ENCODE measurements around the gene CLDN6. TPM values are rescaled to one million over a fixed set of nuclear protein-coding genes. Genes with fewer than 3 reads are reported as not detected.

Gene CLDN6
- total and polyA plus RNA-seq, 2 of the 13 experiments (the other 11 are each of a cell fraction or from before 2014, with no cell fraction given): 5.9 to 7.6 TPM

DNA sequence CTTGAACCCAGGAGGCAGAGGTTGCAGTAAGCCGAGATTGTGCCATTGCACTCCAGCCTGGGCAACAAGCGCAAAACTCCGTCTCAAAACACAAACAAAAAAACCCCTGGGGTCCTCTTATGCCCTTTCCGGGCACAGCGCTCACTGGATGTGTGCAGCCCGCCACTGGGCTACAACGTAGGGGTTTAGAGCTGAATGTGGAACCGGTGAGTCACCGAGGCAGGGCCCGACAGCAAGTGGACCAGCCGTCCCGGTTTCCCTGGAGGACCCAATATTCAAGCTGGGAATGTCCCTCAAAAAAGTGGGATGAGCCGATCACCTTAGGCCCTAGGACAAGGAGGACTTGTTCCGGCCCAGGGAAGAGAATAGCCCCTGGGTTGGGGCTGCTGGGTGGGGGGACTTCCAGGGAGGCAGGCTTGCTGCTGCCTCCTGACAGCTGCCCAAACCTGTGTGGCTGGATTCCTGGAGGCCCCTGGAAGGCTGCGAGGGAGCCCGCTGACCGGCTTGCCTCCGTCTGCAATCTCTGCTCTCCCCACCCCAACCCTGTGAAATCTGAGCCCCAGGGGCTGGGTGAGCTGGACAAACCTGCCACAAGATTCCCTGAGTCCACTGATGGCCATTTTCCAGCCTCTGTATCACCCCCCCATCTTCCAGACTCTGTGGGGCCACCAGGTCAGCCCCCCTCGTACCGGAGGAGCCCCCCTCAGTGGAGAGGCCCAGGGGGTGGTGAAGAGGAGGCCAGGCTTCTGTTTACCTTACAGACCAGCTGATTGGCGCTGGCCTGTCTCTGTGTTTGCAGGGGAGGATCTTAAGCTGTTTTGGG lies 8.2 kb downstream of the CLDN6 start (continued):
- no peak for TF ChIP-seq ZBTB49 (CRISPR knock-in tag; IDR thresholded peaks at IDR 0.05; ENCODE audit: borderline replicate concordance)
- peak; percentile 43 for TF ChIP-seq FOSL2 (CRISPR knock-in tag; IDR thresholded peaks at IDR 0.05)
- no peak for TF ChIP-seq ZNF124 (CRISPR knock-in tag; IDR thresholded peaks at IDR 0.05)
- TF ChIP-seq, protein P1, sequence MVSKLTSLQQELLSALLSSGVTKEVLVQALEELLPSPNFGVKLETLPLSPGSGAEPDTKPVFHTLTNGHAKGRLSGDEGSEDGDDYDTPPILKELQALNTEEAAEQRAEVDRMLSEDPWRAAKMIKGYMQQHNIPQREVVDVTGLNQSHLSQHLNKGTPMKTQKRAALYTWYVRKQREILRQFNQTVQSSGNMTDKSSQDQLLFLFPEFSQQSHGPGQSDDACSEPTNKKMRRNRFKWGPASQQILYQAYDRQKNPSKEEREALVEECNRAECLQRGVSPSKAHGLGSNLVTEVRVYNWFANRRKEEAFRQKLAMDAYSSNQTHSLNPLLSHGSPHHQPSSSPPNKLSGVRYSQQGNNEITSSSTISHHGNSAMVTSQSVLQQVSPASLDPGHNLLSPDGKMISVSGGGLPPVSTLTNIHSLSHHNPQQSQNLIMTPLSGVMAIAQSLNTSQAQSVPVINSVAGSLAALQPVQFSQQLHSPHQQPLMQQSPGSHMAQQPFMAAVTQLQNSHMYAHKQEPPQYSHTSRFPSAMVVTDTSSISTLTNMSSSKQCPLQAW (CRISPR knock-in tag; IDR thresholded peaks at IDR 0.05): peak; percentile 48; the same call in 1 of the 2 replicates
- TF ChIP-seq TSC22D2 (CRISPR knock-in tag; IDR thresholded peaks at IDR 0.05; ENCODE audit: borderline replicate concordance): no peak
- TF ChIP-seq MEF2D (CRISPR knock-in tag; IDR thresholded peaks at IDR 0.05): no peak
- no peak for TF ChIP-seq CCDC6 (CRISPR knock-in tag; IDR thresholded peaks at IDR 0.05)
- TF ChIP-seq KLF6 (CRISPR knock-in tag; IDR thresholded peaks at IDR 0.05): no peak
- no peak for TF ChIP-seq GABPA (IDR thresholded peaks at IDR 0.05; ENCODE audit: low read depth, low read length)
- TF ChIP-seq GABPA (CRISPR knock-in tag; IDR thresholded peaks at IDR 0.05; ENCODE audit: low read depth): no peak
- TF ChIP-seq MBD4 (IDR thresholded peaks at IDR 0.05; ENCODE audit: borderline replicate concordance, low read length): no peak
- no peak for TF ChIP-seq JUN (CRISPR knock-in tag; IDR thresholded peaks at IDR 0.05)
- TF ChIP-seq HMG20A (CRISPR knock-in tag; IDR thresholded peaks at IDR 0.05; ENCODE audit: borderline replicate concordance): no peak
- TF ChIP-seq HNRNPK (IDR thresholded peaks at IDR 0.05; ENCODE audit: low read depth, low read length, poor library complexity, severe bottlenecking): no peak
- TF ChIP-seq ZNF558 (CRISPR knock-in tag; IDR thresholded peaks at IDR 0.05; ENCODE audit: borderline replicate concordance): no peak
- TF ChIP-seq ZHX2 (IDR thresholded peaks at IDR 0.05; ENCODE audit: low read depth): no peak
- no peak for TF ChIP-seq ZHX2 (CRISPR knock-in tag; IDR thresholded peaks at IDR 0.05; ENCODE audit: borderline replicate concordance)
- TF ChIP-seq SIX1 (CRISPR knock-in tag; IDR thresholded peaks at IDR 0.05; ENCODE audit: borderline replicate concordance): peak; percentile 76; the same call in 1 of the 2 replicates
- TF ChIP-seq JUND (CRISPR knock-in tag; IDR thresholded peaks at IDR 0.05): no peak
- TF ChIP-seq ZNF333 (CRISPR knock-in tag; IDR thresholded peaks at IDR 0.05; ENCODE audit: borderline replicate concordance): no peak
